Stimulated activated CD4-positive, alpha-beta T cell treated with anti-CD3 and anti-CD28 coated beads, Interleukin-12 subunit alpha, Interleukin-12 subunit beta, amount 100 ng/mL, for 4 hours (primary cell): ENCODE results near the gene FZD8.

ENCODE experiments used
- DNase-seq: peaks from one replicate; pipeline ENCODE4 v3.0.0-alpha.2; 2020

The FZD8 gene

DNA sequence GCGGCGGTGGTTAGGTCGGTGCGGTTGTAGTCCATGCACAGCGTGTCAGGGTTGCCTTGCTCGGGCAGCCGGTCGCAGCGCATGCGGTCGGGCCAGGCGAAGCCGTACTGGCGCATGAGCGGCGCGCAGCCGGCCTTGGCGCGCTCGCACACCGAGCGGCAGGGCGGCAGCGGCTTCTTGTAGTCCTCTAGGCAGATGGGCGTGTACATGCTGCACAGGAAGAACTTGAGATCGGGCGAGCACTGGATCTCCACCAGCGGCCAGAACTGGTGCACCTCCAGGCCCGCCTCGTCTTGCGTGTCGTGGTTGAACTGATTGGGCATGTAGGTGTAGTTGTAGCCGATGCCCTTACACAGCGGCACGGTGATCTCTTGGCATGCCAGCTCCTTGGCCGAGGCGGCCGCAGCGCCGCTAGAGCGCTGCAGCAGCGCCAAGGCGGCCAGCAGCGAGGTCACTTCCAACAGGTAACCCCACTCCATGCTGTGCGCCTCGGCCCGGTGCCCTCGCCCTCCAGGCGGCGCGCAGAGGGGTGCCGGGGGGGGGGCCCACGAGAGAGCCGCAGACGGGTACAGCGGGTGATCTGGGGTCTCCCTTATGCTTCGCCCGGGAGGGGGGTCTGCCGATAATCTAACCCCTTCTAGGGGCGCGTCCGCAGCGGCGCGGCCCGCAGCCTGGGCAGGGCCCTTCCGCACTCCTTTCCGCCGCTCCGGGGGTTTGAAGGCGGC, 983 bp downstream of the FZD8 start:
- peak; percentile 41 for DNase-seq

DNA sequence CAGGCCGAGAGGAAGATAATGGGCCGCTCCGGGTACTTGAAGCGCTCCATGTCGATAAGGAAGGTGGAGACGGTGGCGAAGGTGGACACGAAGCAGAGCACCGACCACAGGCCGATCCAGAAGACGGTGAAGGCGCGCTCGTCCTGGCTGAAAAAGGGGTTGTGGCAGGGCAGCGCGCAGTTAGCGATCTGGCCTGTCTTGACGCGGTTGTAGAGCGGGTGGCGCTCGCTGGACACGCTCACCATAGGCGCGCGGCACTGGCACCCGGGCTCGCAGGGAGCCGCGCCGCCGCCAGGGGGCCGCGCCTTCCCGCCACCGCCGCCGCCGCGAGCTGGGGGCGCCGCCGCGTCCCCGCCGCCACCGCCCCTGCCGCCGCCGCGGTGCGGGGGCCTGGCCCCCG, 1.6 kb downstream of the FZD8 start:
- peak; percentile 46 for DNase-seq

- no peak for DNase-seq
These were observed 2.2 kb downstream of the FZD8 start for GRCh38 chr10:35639728-35640401.

GRCh38 chr10:35639021-35639727, 2.9 kb downstream of the FZD8 start:
- DNase-seq, result no peak

GRCh38 chr10:35638101-35638500, 4.0 kb downstream of the FZD8 start:
- no peak for DNase-seq

DNA sequence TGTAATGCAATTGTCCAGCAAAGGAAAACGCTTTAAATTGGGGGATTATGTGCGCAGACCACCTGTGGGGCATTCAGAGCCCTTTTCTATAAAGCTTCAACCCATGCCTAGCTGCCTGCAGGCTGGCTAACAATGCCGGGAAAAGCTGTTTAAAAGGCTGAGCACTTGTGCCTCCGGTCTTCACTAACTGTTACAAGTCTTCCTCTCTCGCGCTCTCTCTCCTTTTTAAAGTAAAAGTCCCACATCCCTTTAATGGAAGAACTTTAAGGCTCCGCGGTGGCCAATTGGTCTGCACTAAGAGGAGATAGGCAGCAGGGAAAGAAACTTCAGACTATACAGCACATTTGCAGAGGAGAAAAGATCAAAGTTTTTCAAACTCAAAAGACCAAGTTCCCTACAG, 4.6 kb downstream of the FZD8 start:
- no peak for DNase-seq

GRCh38 chr10:35636956-35637355, 5.1 kb downstream of the FZD8 start:
- no peak for DNase-seq

GRCh38 chr10:35635576-35635975, 6.5 kb downstream of the FZD8 start:
- DNase-seq, result no peak

DNA sequence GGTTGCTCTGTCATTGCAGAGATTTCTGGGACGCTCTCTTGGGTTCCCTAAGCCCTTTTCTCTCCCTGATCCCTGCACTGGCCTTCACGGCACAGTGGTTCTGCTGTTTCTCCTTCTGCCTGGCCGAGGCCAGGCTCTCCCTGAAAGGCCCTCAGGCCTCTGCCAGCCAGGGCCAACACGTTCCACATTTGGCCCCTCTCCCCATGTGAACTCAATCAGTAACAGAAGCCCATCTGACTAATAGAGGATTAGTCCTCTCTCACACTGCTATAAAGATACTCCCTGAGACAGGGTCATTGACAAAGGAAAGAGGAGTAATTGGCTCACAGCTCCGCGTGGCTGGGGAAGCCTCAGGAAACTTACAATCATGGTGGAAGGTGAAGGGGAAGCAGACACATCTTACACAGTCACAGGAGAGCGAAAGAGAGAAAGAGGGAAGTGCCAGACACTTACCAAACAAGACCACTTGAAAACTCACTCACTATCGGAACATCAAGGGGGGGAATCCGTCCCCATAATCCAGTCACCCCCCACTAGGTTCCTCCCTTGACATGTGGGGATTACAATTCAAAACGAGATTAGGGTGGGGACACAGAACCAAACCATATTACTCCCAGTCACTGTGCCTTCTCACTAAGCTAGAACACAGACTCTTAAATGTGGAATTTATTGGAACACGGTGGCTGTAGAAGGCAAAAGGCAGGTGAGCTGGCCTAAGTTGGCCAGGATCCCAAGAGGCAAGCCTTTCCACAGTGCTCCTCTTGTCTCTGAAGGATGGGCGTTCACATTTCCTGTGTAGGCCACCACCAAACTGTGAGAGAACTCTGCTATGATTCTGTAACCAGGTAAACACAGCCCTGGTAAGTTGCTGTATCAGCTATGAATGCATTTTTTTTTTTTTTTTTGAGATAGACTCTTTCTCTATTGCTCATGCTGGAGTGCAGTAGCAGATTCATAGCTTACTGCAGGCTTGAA, 8.8 kb downstream of the FZD8 start:
- DNase-seq, result no peak

- no peak for DNase-seq
These were observed 10.1 kb downstream of the FZD8 start for GRCh38 chr10:35632027-35632426.

GRCh38 chr10:35631404-35631803, 10.7 kb downstream of the FZD8 start:
- DNase-seq, result no peak

DNA sequence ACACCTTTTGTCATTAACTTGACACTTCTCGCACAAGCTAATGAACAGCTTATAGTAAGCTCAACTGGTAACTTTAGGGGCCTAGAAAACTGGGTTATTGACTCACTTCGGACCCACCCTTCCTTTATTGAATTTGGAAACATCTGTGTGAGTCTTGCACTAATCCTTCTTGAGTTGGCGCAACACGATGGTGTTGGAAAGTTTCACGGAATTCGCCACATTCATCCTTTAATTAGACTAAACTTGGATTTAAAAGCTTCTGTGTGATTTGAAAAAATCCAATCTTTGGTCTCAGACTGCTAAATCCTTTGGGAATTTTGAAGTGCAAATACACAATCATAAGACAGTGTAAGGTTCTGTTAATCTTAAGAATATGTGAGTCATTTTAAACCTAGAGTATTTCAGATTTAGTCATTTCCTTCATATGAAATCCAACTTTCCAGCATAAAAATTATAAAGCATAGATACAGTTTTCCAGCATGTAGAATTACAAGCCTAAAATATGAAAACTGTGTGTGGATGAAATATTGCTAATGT, 15.1 kb downstream of the FZD8 start:
- DNase-seq, result no peak

GRCh38 chr10:35614312-35614711, 27.8 kb downstream of the FZD8 start:
- no peak for DNase-seq

GRCh38 chr10:35613597-35614226, 28.4 kb downstream of the FZD8 start:
- DNase-seq, result no peak

GRCh38 chr10:35613107-35613440, 29.0 kb downstream of the FZD8 start:
- DNase-seq, result no peak

- no peak for DNase-seq
These were observed 29.6 kb downstream of the FZD8 start for GRCh38 chr10:35612385-35613106.

- no peak for DNase-seq
These were observed 30.3 kb downstream of the FZD8 start for GRCh38 chr10:35611750-35612149.

DNA sequence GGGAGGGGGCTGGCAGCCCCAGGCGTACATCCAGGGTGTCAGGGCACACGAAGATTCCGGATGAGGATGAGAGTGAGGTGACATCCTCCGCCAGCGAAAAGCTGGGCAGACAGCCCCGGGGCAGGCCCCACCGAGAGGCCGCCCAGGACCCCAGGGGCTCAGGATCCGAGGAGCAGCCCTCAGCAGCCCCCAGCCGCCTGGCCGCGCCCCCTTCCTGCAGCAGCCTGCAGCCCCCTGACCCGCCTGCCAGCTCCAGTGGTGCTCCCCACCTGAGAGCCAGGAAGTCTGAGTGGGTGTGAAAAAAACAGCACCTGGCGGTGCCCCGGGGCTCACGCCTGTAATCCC, 33.8 kb downstream of the FZD8 start:
- DNase-seq, result no peak

GRCh38 chr10:35607475-35608327, 34.4 kb downstream of the FZD8 start:
- no peak for DNase-seq

- DNase-seq, result no peak
These were observed 35.7 kb downstream of the FZD8 start for GRCh38 chr10:35606430-35606829.

GRCh38 chr10:35605191-35605590, 36.9 kb downstream of the FZD8 start, which contains the start of gene GJD4:
GJD4 (plus strand) TSS chr10:35605341; CDS start chr10:35605568, 227 bp downstream.
- no peak for DNase-seq
